ENCODE results near the gene RGS9.

DNA sequence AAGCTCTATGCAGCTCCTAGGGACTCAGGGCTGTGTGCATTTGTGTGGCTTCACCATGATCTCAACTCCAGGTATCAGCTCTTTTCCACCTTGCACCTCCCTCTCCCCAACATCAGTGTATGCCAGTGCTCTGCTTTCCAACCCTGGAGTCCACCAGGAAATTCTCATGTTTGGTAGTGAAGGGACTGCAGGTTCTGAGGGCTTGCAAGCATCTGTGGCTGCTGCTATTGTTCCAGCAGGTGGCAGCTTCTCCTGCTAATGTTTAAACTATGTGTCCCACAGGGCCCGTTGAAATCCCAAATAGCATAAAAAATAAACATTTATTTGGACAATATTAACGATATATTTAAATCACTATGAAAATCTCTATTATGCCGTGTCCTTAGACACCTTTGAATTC, 82.0 kb downstream of the RGS9 start:
- TF ChIP-seq, protein P1, sequence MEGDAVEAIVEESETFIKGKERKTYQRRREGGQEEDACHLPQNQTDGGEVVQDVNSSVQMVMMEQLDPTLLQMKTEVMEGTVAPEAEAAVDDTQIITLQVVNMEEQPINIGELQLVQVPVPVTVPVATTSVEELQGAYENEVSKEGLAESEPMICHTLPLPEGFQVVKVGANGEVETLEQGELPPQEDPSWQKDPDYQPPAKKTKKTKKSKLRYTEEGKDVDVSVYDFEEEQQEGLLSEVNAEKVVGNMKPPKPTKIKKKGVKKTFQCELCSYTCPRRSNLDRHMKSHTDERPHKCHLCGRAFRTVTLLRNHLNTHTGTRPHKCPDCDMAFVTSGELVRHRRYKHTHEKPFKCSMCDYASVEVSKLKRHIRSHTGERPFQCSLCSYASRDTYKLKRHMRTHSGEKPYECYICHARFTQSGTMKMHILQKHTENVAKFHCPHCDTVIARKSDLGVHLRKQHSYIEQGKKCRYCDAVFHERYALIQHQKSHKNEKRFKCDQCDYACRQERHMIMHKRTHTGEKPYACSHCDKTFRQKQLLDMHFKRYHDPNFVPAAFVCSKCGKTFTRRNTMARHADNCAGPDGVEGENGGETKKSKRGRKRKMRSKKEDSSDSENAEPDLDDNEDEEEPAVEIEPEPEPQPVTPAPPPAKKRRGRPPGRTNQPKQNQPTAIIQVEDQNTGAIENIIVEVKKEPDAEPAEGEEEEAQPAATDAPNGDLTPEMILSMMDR (IDR thresholded peaks at IDR 0.05): no peak
- TF ChIP-seq POLR2A (IDR thresholded peaks at IDR 0.05): no peak
- TF ChIP-seq POLR2AphosphoS5 (IDR thresholded peaks at IDR 0.05): no peak

Data from stomach (tissue), 4 donors.